ENCODE results near the gene RFFL. TPM values are rescaled to one million over a fixed set of nuclear protein-coding genes. Genes with fewer than 3 reads are reported as not detected.
"Not testable (repeated sequence)": the region's sequence is repeated elsewhere in the genome, so short reads cannot be mapped to it uniquely, and the experiment has no call there.

RFFL gene
- total and polyA plus RNA-seq, 9 of the 15 experiments (the other 6 are each of a cell fraction or from before 2014, with no cell fraction given) = 3.4 to 18.1 (median 12.8) TPM

DNA sequence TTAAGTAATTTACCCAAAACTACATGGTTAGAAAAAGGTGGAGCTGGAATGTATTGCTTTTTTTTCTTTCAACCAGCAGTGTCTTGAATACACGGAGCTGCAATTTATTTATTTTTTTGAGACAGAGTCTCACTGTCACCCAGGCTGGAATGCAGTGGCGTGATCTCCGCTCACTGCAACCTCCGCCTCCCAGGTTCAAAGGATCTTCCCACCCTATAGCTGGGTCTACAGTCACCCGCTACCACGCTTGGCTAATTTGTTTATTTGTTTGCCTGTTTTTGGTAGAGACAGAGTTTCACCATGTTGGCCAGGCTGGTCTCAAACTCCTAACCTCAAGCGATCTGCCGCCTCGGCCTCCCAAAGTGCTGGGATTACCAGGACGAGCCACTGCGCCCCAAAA, 27.2 kb upstream of the RFFL start:
- H3K9ac ChIP-seq (ENCODE audit: insufficient read depth in 1 of 2, low read depth in 2 of 2, low read length in 2 of 2); H3K9me3 ChIP-seq (replicated peaks; ENCODE audit: control insufficient read depth, insufficient read depth, low read depth, low read length); H3K9me1 ChIP-seq (ENCODE audit: control insufficient read depth, insufficient read depth, low read length); ATAC-seq; H2AFZ ChIP-seq (ENCODE audit: low read depth, low read length); H3K27ac ChIP-seq (ENCODE audit: extremely low read depth, low read depth, low read length); DNase-seq (ENCODE audit: extremely low read depth in 1 of 4, low spot score in 3 of 4); H3K4me3 ChIP-seq; BruUV-seq (replicated peaks); H3K4me2 ChIP-seq (ENCODE audit: insufficient read depth, low read length); H3K27me3 ChIP-seq (ENCODE audit: control insufficient read depth in 2 of 2, insufficient read depth in 2 of 2, low read length in 2 of 2); FAIRE-seq; intact Hi-C loops (cut with micrococcal nuclease); H3K36me3 ChIP-seq (ENCODE audit: control insufficient read depth, insufficient read depth, low read length); CTCF ChIA-PET (ENCODE audit: low intra/inter-chr PET ratio); H4K20me1 ChIP-seq (replicated peaks; ENCODE audit: control insufficient read depth, insufficient read depth, low read length): not testable (repeated sequence)
- POLR2A ChIA-PET = interaction anchor here (1.5 to 1.6 kb wide), 2 partner anchors 12 to 25 kb away, joined by 3 read pairs; no protein-coding TSS in a partner anchor
- 93% methylated on average over 11 of the region's 11 CpGs for WGBS (ENCODE audit: insufficient coverage, low coverage, missing lambda C conversion rate)
- peaks cover 31% of the 10 kb centered on the region for H3K79me2 ChIP-seq (ENCODE audit: control insufficient read depth, insufficient read depth, low read length)
- H3K4me1 ChIP-seq (replicated peaks in 1 of 2; ENCODE audit: control insufficient read depth in 2 of 2, insufficient read depth in 2 of 2, low read length in 2 of 2) = peaks cover 19% of the 10 kb centered on the region in 2 experiments
- in situ Hi-C loops (cut with MboI) = loop anchor here (5.0 kb wide), 1 partner anchor 93 kb away; no protein-coding TSS in a partner anchor

DNA sequence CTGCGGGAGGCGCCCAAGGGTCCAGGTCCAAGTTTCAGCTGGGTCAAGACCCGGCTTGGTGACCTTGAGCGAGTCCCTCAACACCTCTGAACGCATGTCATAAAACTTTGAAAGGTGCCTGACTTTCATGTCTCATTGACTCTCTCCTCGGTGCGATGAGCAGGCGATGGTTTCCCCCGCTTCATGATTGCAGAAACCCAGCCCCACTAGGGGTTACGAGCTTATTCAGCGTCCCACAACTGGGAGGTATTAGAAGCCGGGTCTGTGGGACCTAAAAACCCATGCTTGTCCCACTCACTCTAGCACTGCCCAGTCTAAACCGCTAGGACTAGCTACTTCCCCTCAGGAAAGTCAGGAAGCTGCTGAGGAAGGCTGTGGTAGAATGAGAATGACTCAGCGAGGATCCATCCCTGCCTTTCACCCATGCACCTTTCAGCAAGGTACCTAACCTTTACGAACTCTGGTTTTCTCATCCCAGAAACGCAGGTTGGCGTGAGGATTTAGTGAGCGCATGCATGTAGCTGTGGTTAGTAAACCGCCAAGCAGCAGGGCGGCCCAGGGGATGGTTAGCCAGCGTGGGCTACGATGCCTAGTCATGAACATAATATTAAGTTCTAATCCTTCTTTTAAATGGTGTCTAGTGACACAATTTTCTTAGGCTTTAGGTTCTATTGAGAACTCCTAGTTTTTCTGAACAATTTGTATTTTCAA, 26.2 kb upstream of the RFFL start:
- no peaks in the 10 kb centered on the region for H3K9me1 ChIP-seq (ENCODE audit: control insufficient read depth, insufficient read depth, low read length)
- no peaks in the 10 kb centered on the region for H3K9me3 ChIP-seq (replicated peaks; ENCODE audit: control insufficient read depth, insufficient read depth, low read depth, low read length)
- H3K27ac ChIP-seq (ENCODE audit: extremely low read depth, low read depth, low read length) = peak overlapping the region; percentile 78
- in situ Hi-C loops (cut with MboI) (loop anchor here (5.0 kb wide), 1 partner anchor 92 kb away; no protein-coding TSS in a partner anchor), intact Hi-C loops (cut with micrococcal nuclease) (loop anchor here (2.0 to 5.0 kb wide), 3 partner anchors 25 to 107 kb away; partner anchors contain the start of gene LIG3)
- WGBS (ENCODE audit: insufficient coverage, low coverage, missing lambda C conversion rate) = 41% methylated on average over 22 of the region's 22 CpGs
- peak overlapping the region; percentile 94 for H2AFZ ChIP-seq (ENCODE audit: low read depth, low read length)
- no peaks in the 10 kb centered on the region for H4K20me1 ChIP-seq (replicated peaks; ENCODE audit: control insufficient read depth, insufficient read depth, low read length)
- H3K9ac ChIP-seq (ENCODE audit: insufficient read depth in 1 of 2, low read depth in 2 of 2, low read length in 2 of 2) = peak overlapping the region; percentile 72 to 90
- no peaks in the 10 kb centered on the region for H3K36me3 ChIP-seq (ENCODE audit: control insufficient read depth, insufficient read depth, low read length)
- peak overlapping the region; percentile 77 for H3K4me2 ChIP-seq (ENCODE audit: insufficient read depth, low read length)
- no TSS peak for BruUV-seq (replicated peaks)
- ChIA-PET POLR2A (interaction anchor here (0.6 to 1.5 kb wide), 6 partner anchors 15 to 140 kb away, joined by 3 to 4 read pairs (median 3); partner anchors contain the start of genes CCT6B, RAD51D and ZNF830), CTCF (ENCODE audit: low intra/inter-chr PET ratio) (interaction anchor here (0.6 to 1.0 kb wide), 3 partner anchors 30 to 659 kb away, joined by 3 to 6 read pairs (median 5); partner anchors contain the start of gene RAD51D)
- ATAC-seq (peak; percentile 38), DNase-seq (ENCODE audit: extremely low read depth in 1 of 4, low spot score in 3 of 4) (peak; percentile 37 to 60 (median 42)), FAIRE-seq (peak; percentile 78)
- peak overlapping the region; percentile 17; the same call in 1 of the 2 replicates for H3K4me3 ChIP-seq
- H3K79me2 ChIP-seq (ENCODE audit: control insufficient read depth, insufficient read depth, low read length) = peaks cover 38% of the 10 kb centered on the region
- no peaks in the 10 kb centered on the region for H3K27me3 ChIP-seq (ENCODE audit: control insufficient read depth in 2 of 2, insufficient read depth in 2 of 2, low read length in 2 of 2)
- H3K4me1 ChIP-seq (replicated peaks in 1 of 2; ENCODE audit: control insufficient read depth in 2 of 2, insufficient read depth in 2 of 2, low read length in 2 of 2) = peaks cover 19 to 22% of the 10 kb centered on the region in 2 experiments
- TF ChIP-seq MAFK (IDR thresholded peaks at IDR 0.05; ENCODE audit: low read length) (peak; percentile 52; the same call in 1 of the 2 replicates), ZNF253 (CRISPR knock-in tag; conservative IDR thresholded peaks at IDR 0.05) (no peak), ZNF165 (CRISPR knock-in tag; IDR thresholded peaks at IDR 0.05; ENCODE audit: borderline replicate concordance) (0 out of 2 replicates have a peak, but pooled peaks have one; percentile 41), NUFIP1 (IDR thresholded peaks at IDR 0.05; ENCODE audit: partially characterized antibody) (no peak), ZNF263 (CRISPR knock-in tag; IDR thresholded peaks at IDR 0.05; ENCODE audit: borderline replicate concordance) (no peak), JUND (IDR thresholded peaks at IDR 0.05; ENCODE audit: borderline replicate concordance, low read depth, low read length) (0 out of 2 replicates have a peak, but pooled peaks have one; percentile 16), JUND (tag; IDR thresholded peaks at IDR 0.05; ENCODE audit: borderline replicate concordance, low read depth, low read length) (no peak), SMARCE1 (IDR thresholded peaks at IDR 0.05) (peak; percentile 45; the same call in 1 of the 2 replicates), TBP (optimal IDR thresholded peaks at IDR 0.05; ENCODE audit: low read depth, low read length) (peak; percentile 43), MAFF (IDR thresholded peaks at IDR 0.05; ENCODE audit: low read length) (peak; percentile 37; the same call in 1 of the 2 replicates), DPF2 (IDR thresholded peaks at IDR 0.05) (peak; percentile 16), LEF1 (IDR thresholded peaks at IDR 0.05) (no peak), PHF8 (IDR thresholded peaks at IDR 0.05; ENCODE audit: borderline replicate concordance, low read length) (peak; percentile 56; the same call in 1 of the 2 replicates)
- TF ChIP-seq, protein P1, sequence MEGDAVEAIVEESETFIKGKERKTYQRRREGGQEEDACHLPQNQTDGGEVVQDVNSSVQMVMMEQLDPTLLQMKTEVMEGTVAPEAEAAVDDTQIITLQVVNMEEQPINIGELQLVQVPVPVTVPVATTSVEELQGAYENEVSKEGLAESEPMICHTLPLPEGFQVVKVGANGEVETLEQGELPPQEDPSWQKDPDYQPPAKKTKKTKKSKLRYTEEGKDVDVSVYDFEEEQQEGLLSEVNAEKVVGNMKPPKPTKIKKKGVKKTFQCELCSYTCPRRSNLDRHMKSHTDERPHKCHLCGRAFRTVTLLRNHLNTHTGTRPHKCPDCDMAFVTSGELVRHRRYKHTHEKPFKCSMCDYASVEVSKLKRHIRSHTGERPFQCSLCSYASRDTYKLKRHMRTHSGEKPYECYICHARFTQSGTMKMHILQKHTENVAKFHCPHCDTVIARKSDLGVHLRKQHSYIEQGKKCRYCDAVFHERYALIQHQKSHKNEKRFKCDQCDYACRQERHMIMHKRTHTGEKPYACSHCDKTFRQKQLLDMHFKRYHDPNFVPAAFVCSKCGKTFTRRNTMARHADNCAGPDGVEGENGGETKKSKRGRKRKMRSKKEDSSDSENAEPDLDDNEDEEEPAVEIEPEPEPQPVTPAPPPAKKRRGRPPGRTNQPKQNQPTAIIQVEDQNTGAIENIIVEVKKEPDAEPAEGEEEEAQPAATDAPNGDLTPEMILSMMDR (IDR thresholded peaks at IDR 0.05 in 2 of 3, conservative IDR thresholded peaks at IDR 0.05 in 1 of 3; ENCODE audit: insufficient read depth in 2 of 3, low read depth in 1 of 3, low read length in 3 of 3) = peak in 1 of 3 experiments; percentile 35; a peak in 1 of 6 replicates

All from K562 (cell line).